Upper lobe of left lung (tissue), 6 donors: Measurements from ENCODE around the gene WDR48. TPM values are rescaled to one million over a fixed set of nuclear protein-coding genes. Genes with fewer than 3 reads are reported as not detected.

Source experiments
- ATAC-seq, 2 donors: fragments of 200-7000 bp; cut with Tn5 transposase; one replicate each; pipeline ENCODE4 v1.9.1; 2022; ENCODE audit warnings: mild to moderate bottlenecking in 2 of 2, moderate library complexity in 2 of 2; ENCODE audit not compliant: low FRiP score in 2 of 2
- DNase-seq, 2 donors: peaks; one replicate each; pipeline ENCODE4 v3.0.0-alpha.2; 2019 to 2020
- H3K27ac ChIP-seq, 4 donors: fragments of 200-600 bp; sonication (generic); one replicate each; pipeline ENCODE4 v1.5.1; 2016 to 2019
- H3K27me3 ChIP-seq, 4 donors: fragments of 200-600 bp; sonication (generic); one replicate each; pipeline ENCODE4 v1.5.1; 2017 to 2019
- H3K36me3 ChIP-seq, 4 donors: fragments of 200-600 bp; sonication (generic); one replicate each; pipeline ENCODE4 v1.5.1; 2016 to 2019
- H3K4me1 ChIP-seq, 4 donors: fragments of 200-600 bp; sonication (generic); one replicate each; pipeline ENCODE4 v1.5.1; 2018 to 2019
- H3K4me3 ChIP-seq, 4 donors: fragments of 200-600 bp; sonication (generic); one replicate each; pipeline ENCODE4 v1.5.1; 2017 to 2019; ENCODE audit warnings: mild to moderate bottlenecking in 2 of 4, moderate library complexity in 1 of 4
- H3K9me3 ChIP-seq, 4 donors: fragments of 200-600 bp; sonication (generic); one replicate each; pipeline ENCODE4 v1.5.1; 2018 to 2019
- EP300 ChIP-seq, 4 donors: sonication (generic); formaldehyde crosslinking; IDR thresholded peaks; one replicate each; pipeline ENCODE4 v1.5.1; 2017; ENCODE audit warnings: antibody characterized with exemption in 4 of 4, control low read depth in 2 of 4
- POLR2A ChIP-seq, 4 donors: fragments of 450-650 bp; IDR thresholded peaks; one replicate each; pipeline ENCODE4 v1.5.1; 2016 to 2017; ENCODE audit warnings: antibody characterized with exemption in 4 of 4, mild to moderate bottlenecking in 2 of 4
- POLR2AphosphoS5 ChIP-seq, 2 donors: sonication (generic); formaldehyde crosslinking; IDR thresholded peaks; one replicate each; pipeline ENCODE4 v1.5.1; 2017; ENCODE audit warnings: antibody characterized with exemption in 2 of 2
- WGBS, 2 donors: methylation state at CpG; one replicate each; pipeline ENCODE4 v1.1.5; 2017 to 2018; 5-methylcytosine and 5-hydroxymethylcytosine counted together
- total RNA-seq, 6 donors: library from RNA; depleted of rRNA in 4 of 6; stranded (reverse); fragments of >200 nt in 4 of 6; gene quantifications; one replicate each; pipeline versions ENCODE4 v1.1.0 to v1.2.1, GENCODE V29; 2016 to 2021
- TF ChIP-seq, protein P1 (sequence below), 6 experiments: fragments of 450-650 bp in 4 of 6; fragments of 200-600 bp in 2 of 6; sonication (generic) in 2 of 6; IDR thresholded peaks; one replicate each; pipeline ENCODE4 v1.5.1; 2016 to 2019; ENCODE audit warnings: antibody characterized with exemption in 6 of 6
- donor health status: DM: no; HTN: no; CAD: no; lungs with moderate emphysema.
- donor health status: DM: no; HTN: yes; CAD: no; lungs with severe emphysema.

The WDR48 gene
- total RNA-seq, 6 donors from 2014 or later, result 9.7 to 30.2 (median 25.5) TPM

DNA sequence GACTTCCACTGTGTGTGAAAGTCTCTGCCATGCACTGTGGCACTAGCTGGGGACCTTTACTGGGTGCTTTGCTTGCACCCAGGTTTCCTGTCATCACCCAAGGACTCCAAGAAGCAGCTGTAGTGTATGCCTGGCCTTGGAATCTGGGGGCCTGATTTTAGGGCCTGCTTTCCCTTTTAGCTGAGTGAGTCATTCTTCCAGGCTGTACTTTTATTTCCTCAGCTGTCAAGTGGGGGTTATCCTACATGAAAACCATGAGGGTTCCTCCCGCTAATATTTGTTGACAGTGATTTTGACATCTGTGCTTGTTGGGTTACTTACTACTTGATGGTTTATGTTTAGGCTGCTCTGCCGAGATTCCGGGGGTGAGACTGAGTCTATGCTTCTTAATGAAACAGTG lies 37.1 kb downstream of the WDR48 start:
- WGBS, 2 donors, result 79 to 91% methylated on average over 3 of the region's 3 CpGs
- no peaks in the 10 kb centered on the region for H3K9me3 ChIP-seq
- H3K4me3 ChIP-seq, result no peak overlapping the region
- H3K36me3 ChIP-seq, result peaks cover 21 to 95% (median 46%) of the 10 kb centered on the region in 4 donors
- H3K27me3 ChIP-seq, result no peaks in the 10 kb centered on the region
- DNase-seq, result no peak
- TF ChIP-seq, protein P1, sequence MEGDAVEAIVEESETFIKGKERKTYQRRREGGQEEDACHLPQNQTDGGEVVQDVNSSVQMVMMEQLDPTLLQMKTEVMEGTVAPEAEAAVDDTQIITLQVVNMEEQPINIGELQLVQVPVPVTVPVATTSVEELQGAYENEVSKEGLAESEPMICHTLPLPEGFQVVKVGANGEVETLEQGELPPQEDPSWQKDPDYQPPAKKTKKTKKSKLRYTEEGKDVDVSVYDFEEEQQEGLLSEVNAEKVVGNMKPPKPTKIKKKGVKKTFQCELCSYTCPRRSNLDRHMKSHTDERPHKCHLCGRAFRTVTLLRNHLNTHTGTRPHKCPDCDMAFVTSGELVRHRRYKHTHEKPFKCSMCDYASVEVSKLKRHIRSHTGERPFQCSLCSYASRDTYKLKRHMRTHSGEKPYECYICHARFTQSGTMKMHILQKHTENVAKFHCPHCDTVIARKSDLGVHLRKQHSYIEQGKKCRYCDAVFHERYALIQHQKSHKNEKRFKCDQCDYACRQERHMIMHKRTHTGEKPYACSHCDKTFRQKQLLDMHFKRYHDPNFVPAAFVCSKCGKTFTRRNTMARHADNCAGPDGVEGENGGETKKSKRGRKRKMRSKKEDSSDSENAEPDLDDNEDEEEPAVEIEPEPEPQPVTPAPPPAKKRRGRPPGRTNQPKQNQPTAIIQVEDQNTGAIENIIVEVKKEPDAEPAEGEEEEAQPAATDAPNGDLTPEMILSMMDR (IDR thresholded peaks at IDR 0.05), result no peak
- TF ChIP-seq EP300 (IDR thresholded peaks at IDR 0.05), result no peak
- TF ChIP-seq POLR2AphosphoS5 (IDR thresholded peaks at IDR 0.05), result no peak
- TF ChIP-seq POLR2A (IDR thresholded peaks at IDR 0.05), result no peak
- no peak overlapping the region for H3K27ac ChIP-seq
- no peak for ATAC-seq
- no peaks in the 10 kb centered on the region for H3K4me1 ChIP-seq

DNA sequence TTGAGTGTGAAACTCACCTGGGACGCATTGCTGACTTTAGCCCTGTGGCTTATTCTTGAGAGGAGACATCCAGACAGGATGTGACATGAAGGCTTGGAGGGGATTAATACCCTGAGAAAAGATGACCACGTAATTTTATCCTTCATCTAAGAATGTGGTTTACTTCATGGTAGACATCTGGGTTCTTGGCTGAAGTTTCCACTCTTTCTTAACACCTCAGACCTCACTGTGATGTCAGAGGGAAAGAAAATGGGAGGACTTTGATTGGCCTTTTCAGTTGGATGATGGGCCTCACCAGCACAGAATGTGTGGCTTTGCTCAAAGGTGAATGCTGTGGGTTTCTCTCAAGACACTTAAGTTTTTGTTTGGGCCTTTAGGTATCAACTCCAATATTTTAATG lies 39.1 kb downstream of the WDR48 start:
- 88 to 96% methylated on average over 2 of the region's 2 CpGs for WGBS, 2 donors
- Histone ChIP-seq H3K9me3 (no peaks in the 10 kb centered on the region), H3K36me3 (peaks cover 30 to 96% (median 46%) of the 10 kb centered on the region in 4 donors), H3K4me3 (no peak overlapping the region), H3K27me3 (no peaks in the 10 kb centered on the region), H3K27ac (no peak overlapping the region), H3K4me1 (no peaks in the 10 kb centered on the region)
- DNase-seq (no peak), ATAC-seq (no peak)
- no peak for TF ChIP-seq POLR2AphosphoS5 (IDR thresholded peaks at IDR 0.05)
- no peak for TF ChIP-seq POLR2A (IDR thresholded peaks at IDR 0.05)
- no peak for TF ChIP-seq EP300 (IDR thresholded peaks at IDR 0.05)
- TF ChIP-seq, protein P1 (IDR thresholded peaks at IDR 0.05), result no peak

DNA sequence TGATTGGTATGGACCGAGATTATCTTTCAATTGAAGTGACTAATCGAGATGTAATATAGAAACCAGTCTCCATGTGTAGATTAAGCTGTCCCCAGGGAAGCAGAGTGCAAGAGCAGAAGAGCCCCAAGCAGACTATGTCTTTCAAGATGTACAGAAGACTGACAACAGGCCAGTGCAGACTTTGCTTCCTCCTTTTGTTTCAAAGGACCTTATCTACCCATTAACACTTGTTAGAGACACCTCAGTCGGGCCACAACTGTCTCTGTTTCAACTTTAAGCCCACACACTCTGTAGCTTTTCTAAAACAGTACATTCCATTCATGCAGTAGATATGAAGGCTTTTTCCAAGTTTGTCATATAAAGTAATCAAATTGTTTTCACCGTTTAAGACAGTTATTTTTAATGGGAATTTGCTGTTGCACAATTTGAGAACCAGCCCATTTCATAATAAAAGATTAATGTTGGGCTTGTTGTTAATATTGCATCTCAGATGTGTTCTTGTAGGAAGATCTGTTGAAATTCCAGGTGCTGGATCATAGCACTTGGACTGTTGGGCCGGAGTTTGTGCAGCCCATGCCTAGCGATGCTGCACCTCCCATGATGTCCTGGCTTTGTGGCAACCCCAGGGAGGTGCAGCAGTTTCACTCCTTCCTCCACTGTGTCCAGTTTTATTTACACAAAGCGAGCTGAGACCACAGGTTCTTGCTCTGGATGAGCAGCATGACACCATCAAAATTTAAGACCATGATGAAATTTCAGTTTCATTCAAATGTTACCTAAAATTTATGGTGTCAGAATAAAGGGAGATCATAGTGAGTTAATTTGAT lies 43.2 kb downstream of the WDR48 start:
- no peak for TF ChIP-seq POLR2A (IDR thresholded peaks at IDR 0.05)
- TF ChIP-seq, protein P1 (IDR thresholded peaks at IDR 0.05), result no peak
- TF ChIP-seq POLR2AphosphoS5 (IDR thresholded peaks at IDR 0.05), result no peak
- TF ChIP-seq EP300 (IDR thresholded peaks at IDR 0.05), result no peak
- Histone ChIP-seq H3K9me3 (no peaks in the 10 kb centered on the region), H3K36me3 (peaks cover 25 to 99% (median 55%) of the 10 kb centered on the region in 4 donors), H3K27ac (no peak overlapping the region), H3K27me3 (no peaks in the 10 kb centered on the region), H3K4me3 (no peak overlapping the region), H3K4me1 (peaks cover 0 to 2% (median 0%) of the 10 kb centered on the region in 4 donors)
- ATAC-seq (no peak), DNase-seq (no peak)
- 82 to 89% methylated on average over 7 of the region's 7 CpGs for WGBS, 2 donors

DNA sequence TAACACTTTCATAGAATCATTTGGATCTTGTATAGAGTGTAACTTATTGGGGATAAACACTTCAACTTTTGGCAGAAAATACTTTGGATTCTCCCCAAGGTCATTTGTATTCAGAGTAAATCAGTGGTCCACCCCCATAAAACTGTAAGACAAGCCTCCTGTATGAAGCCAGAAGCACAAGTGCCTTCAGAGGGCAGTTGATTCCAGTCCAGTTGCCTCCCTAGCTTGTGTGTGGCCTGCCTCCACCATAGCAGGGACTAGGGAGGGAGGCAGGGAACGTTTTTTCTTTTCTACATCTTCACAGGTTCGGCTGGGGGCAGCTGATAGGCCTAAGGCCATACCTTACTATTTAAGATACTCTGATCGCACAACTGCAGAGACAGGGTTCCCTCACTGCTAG lies 44.0 kb downstream of the WDR48 start:
- no peaks in the 10 kb centered on the region for H3K9me3 ChIP-seq
- WGBS, 2 donors, result 82 to 84% methylated on average over 3 of the region's 3 CpGs

More for the DNA sequence above, 44.0 kb downstream of the WDR48 start:
- DNase-seq (no peak), ATAC-seq (no peak)
- H3K27me3 ChIP-seq, result no peaks in the 10 kb centered on the region
- H3K36me3 ChIP-seq, result peaks cover 25 to 99% (median 61%) of the 10 kb centered on the region in 4 donors
- H3K4me3 ChIP-seq, result no peak overlapping the region
- H3K27ac ChIP-seq, result no peak overlapping the region
- peaks cover 0 to 2% (median 0%) of the 10 kb centered on the region in 4 donors for H3K4me1 ChIP-seq
- no peak for TF ChIP-seq POLR2AphosphoS5 (IDR thresholded peaks at IDR 0.05)
- TF ChIP-seq, protein P1 (IDR thresholded peaks at IDR 0.05), result no peak
- TF ChIP-seq POLR2A (IDR thresholded peaks at IDR 0.05), result no peak
- no peak for TF ChIP-seq EP300 (IDR thresholded peaks at IDR 0.05)
